Measurements from ENCODE around the gene CEP85L.

CEP85L gene

GRCh38 chr6:118574051-118574865 lies 77.1 kb downstream of the CEP85L start:
- DNase-seq = peak; percentile 72

GRCh38 chr6:118571121-118571520 lies 80.3 kb downstream of the CEP85L start:
- no peak for DNase-seq

GRCh38 chr6:118569498-118569897 lies 81.9 kb downstream of the CEP85L start:
- DNase-seq = peak; percentile 28

GRCh38 chr6:118567974-118568373 lies 83.4 kb downstream of the CEP85L start:
- no peak for DNase-seq

- DNase-seq = peak; percentile 63
Observed at GRCh38 chr6:118565311-118565960, 86.0 kb downstream of the CEP85L start.

GRCh38 chr6:118562959-118563358 lies 88.4 kb downstream of the CEP85L start:
- no peak for DNase-seq

GRCh38 chr6:118562248-118562647 lies 89.1 kb downstream of the CEP85L start:
- no peak for DNase-seq

GRCh38 chr6:118559659-118560058 lies 91.7 kb downstream of the CEP85L start:
- no peak for DNase-seq

- DNase-seq = no peak
Observed at GRCh38 chr6:118558464-118559217, 92.8 kb downstream of the CEP85L start.

- DNase-seq = no peak
Observed at GRCh38 chr6:118554698-118555097, 96.7 kb downstream of the CEP85L start.

- no peak for DNase-seq
Observed at GRCh38 chr6:118553132-118553531, 98.3 kb downstream of the CEP85L start.

GRCh38 chr6:118551063-118552053 lies 100.0 kb downstream of the CEP85L start:
- peak; percentile 78 for DNase-seq

GRCh38 chr6:118548613-118549012 lies 102.8 kb downstream of the CEP85L start:
- DNase-seq = no peak

- DNase-seq = no peak
Observed at GRCh38 chr6:118548136-118548535, 103.3 kb downstream of the CEP85L start, which contains the start of gene PLN. PLN (plus strand) TSS chr6:118548296; CDS start chr6:118558922, 10,626 bp downstream.

GRCh38 chr6:118546880-118547218 lies 104.5 kb downstream of the CEP85L start:
- no peak for DNase-seq

GRCh38 chr6:118546164-118546879 lies 105.1 kb downstream of the CEP85L start:
- no peak for DNase-seq

- no peak for DNase-seq
Observed at GRCh38 chr6:118544105-118544504, 107.3 kb downstream of the CEP85L start.

GRCh38 chr6:118542184-118542952 lies 109.0 kb downstream of the CEP85L start:
- no peak for DNase-seq

- no peak for DNase-seq
Observed at GRCh38 chr6:118537574-118537973, 113.8 kb downstream of the CEP85L start.

- DNase-seq = no peak
Observed at GRCh38 chr6:118536478-118536877, 114.9 kb downstream of the CEP85L start.
